8988T (cell line): ENCODE data around the gene SSR1.

Experiments used
- DNase-seq: peaks from one replicate; pipeline ENCODE4 v3.0.0; 2011

The SSR1 gene

GRCh38 chr6:7236306-7237209, 76.4 kb downstream of the SSR1 start:
- DNase-seq, result no peak

- no peak for DNase-seq
These were observed 77.2 kb downstream of the SSR1 start for GRCh38 chr6:7235712-7236305.

- no peak for DNase-seq
These were observed 78.5 kb downstream of the SSR1 start for GRCh38 chr6:7234547-7234946.

- no peak for DNase-seq
These were observed 80.6 kb downstream of the SSR1 start for GRCh38 chr6:7232351-7232750.

GRCh38 chr6:7230956-7231713, 81.9 kb downstream of the SSR1 start:
- DNase-seq, result no peak

GRCh38 chr6:7230327-7230691, 82.7 kb downstream of the SSR1 start:
- DNase-seq, result no peak

GRCh38 chr6:7229376-7230326, 83.3 kb downstream of the SSR1 start:
- DNase-seq, result no peak

- no peak for DNase-seq
These were observed 84.2 kb downstream of the SSR1 start for GRCh38 chr6:7228662-7229375.

GRCh38 chr6:7224731-7225130, 88.3 kb downstream of the SSR1 start:
- no peak for DNase-seq

- no peak for DNase-seq
These were observed 90.8 kb downstream of the SSR1 start for GRCh38 chr6:7222197-7222596.

GRCh38 chr6:7219310-7219709, 93.7 kb downstream of the SSR1 start:
- DNase-seq, result no peak

GRCh38 chr6:7218406-7218988, 94.5 kb downstream of the SSR1 start:
- DNase-seq, result no peak
